ENCODE data around the gene TAF5L. TPM values are rescaled to one million over a fixed set of nuclear protein-coding genes. Genes with fewer than 3 reads are reported as not detected.

TAF5L gene
- 32.9 and 40.5 TPM in 2 replicates for total RNA-seq (2014; rRNA removed; shearing (Covaris generic))
- polyA plus RNA-seq (2015; cell fraction: cytosol; rRNA removed): 24.0 and 25.8 TPM in 2 replicates
- 18.1 and 18.4 TPM in 2 replicates for polyA plus RNA-seq (2015; cell fraction: nucleus; rRNA removed)

GRCh38 chr1:229625915-229626831 lies at the start of gene TAF5L, which contains the start of gene URB2:
TAF5L (minus strand) TSS chr1:229626122; CDS start chr1:229614482, 11,640 bp downstream.
URB2 (plus strand) TSS chr1:229626247; CDS start chr1:229627634, 1,387 bp downstream.
- peak; percentile 82 for DNase-seq (ENCODE audit: low read depth)

- no peak for DNase-seq (ENCODE audit: low read depth)
These were observed 49.5 kb upstream of the TAF5L start for GRCh38 chr1:229675396-229675795.

- no peak for DNase-seq (ENCODE audit: low read depth)
These were observed 48.1 kb upstream of the TAF5L start for GRCh38 chr1:229674042-229674441.

GRCh38 chr1:229672246-229672645 lies 46.3 kb upstream of the TAF5L start:
- DNase-seq (ENCODE audit: low read depth): no peak

- no peak for DNase-seq (ENCODE audit: low read depth)
These were observed 45.4 kb upstream of the TAF5L start for GRCh38 chr1:229671310-229671709.

GRCh38 chr1:229669333-229669732 lies 43.4 kb upstream of the TAF5L start:
- no peak for DNase-seq (ENCODE audit: low read depth)

GRCh38 chr1:229666585-229666984 lies 40.7 kb upstream of the TAF5L start:
- DNase-seq (ENCODE audit: low read depth): no peak

GRCh38 chr1:229665912-229666558 lies 40.1 kb upstream of the TAF5L start:
- DNase-seq (ENCODE audit: low read depth): no peak

- peak; percentile 69 for DNase-seq (ENCODE audit: low read depth)
These were observed 38.3 kb upstream of the TAF5L start for GRCh38 chr1:229664133-229664689.

- DNase-seq (ENCODE audit: low read depth): no peak
These were observed 36.0 kb upstream of the TAF5L start for GRCh38 chr1:229661897-229662296.

- peak; percentile 46 for DNase-seq (ENCODE audit: low read depth)
These were observed 35.3 kb upstream of the TAF5L start for GRCh38 chr1:229661022-229661877.

GRCh38 chr1:229657993-229658755 lies 32.3 kb upstream of the TAF5L start:
- DNase-seq (ENCODE audit: low read depth): no peak

GRCh38 chr1:229655781-229656180 lies 29.9 kb upstream of the TAF5L start:
- no peak for DNase-seq (ENCODE audit: low read depth)

GRCh38 chr1:229653420-229653819 lies 27.5 kb upstream of the TAF5L start:
- DNase-seq (ENCODE audit: low read depth): no peak

- no peak for DNase-seq (ENCODE audit: low read depth)
These were observed 25.6 kb upstream of the TAF5L start for GRCh38 chr1:229651546-229651945.

- DNase-seq (ENCODE audit: low read depth): no peak
These were observed 24.1 kb upstream of the TAF5L start for GRCh38 chr1:229650045-229650444.

GRCh38 chr1:229648406-229648805 lies 22.5 kb upstream of the TAF5L start:
- no peak for DNase-seq (ENCODE audit: low read depth)

GRCh38 chr1:229645324-229645993 lies 19.5 kb upstream of the TAF5L start:
- DNase-seq (ENCODE audit: low read depth): no peak

GRCh38 chr1:229643996-229644745 lies 18.2 kb upstream of the TAF5L start:
- DNase-seq (ENCODE audit: low read depth): no peak

All from HT1080 (cell line).